Neural crest cell (in vitro differentiated cells): ENCODE measurements around the gene C2orf49. TPM values are rescaled to one million over a fixed set of nuclear protein-coding genes. Genes with fewer than 3 reads are reported as not detected.

Experiments used
- DNase-seq: peaks from one replicate; pipeline ENCODE4 v3.0.0; 2021; ENCODE audit warnings: low read depth, mixed read lengths, low spot score
- H3K27ac Mint-ChIP-seq: one replicate; pipeline ENCODE4 v1.8.0; 2021; ENCODE audit warnings: mild to moderate bottlenecking, mixed read lengths; ENCODE audit not compliant: unreplicated experiment
- H3K27me3 Mint-ChIP-seq: 2 replicates; pipeline ENCODE4 v1.8.0; 2021; ENCODE audit warnings: low read depth, mild to moderate bottlenecking, mixed read lengths
- H3K36me3 Mint-ChIP-seq: 2 replicates; pipeline ENCODE4 v1.8.0; 2021; ENCODE audit warnings: low read depth, mild to moderate bottlenecking, mixed read lengths
- H3K4me1 Mint-ChIP-seq: 2 replicates; pipeline ENCODE4 v1.8.0; 2021; ENCODE audit warnings: mixed read lengths
- H3K4me3 Mint-ChIP-seq: one replicate; pipeline ENCODE4 v1.8.0; 2021; ENCODE audit warnings: mild to moderate bottlenecking, mixed read lengths
- H3K9me3 Mint-ChIP-seq: 2 replicates; pipeline ENCODE4 v1.8.0; 2021; ENCODE audit warnings: mixed read lengths
- total RNA-seq: library from RNA; stranded (reverse); gene quantifications from 2 replicates; pipeline ENCODE4 v1.2.1, GENCODE V29; 2021
- TF ChIP-seq, protein P1 (sequence below): fragments of 200-600 bp; sonication (generic); conservative IDR thresholded peaks from 2 replicates; pipeline ENCODE4 v1.5.0; 2021; ENCODE audit warnings: antibody characterized with exemption, mild to moderate bottlenecking

The C2orf49 gene
- total RNA-seq, 1 donor from 2014 or later, result 19.9 TPM

GRCh38 chr2:105369777-105370690 lies 32.7 kb downstream of the C2orf49 start:
- no peaks in the 10 kb centered on the region for H3K9me3 Mint-ChIP-seq
- TF ChIP-seq, protein P1, sequence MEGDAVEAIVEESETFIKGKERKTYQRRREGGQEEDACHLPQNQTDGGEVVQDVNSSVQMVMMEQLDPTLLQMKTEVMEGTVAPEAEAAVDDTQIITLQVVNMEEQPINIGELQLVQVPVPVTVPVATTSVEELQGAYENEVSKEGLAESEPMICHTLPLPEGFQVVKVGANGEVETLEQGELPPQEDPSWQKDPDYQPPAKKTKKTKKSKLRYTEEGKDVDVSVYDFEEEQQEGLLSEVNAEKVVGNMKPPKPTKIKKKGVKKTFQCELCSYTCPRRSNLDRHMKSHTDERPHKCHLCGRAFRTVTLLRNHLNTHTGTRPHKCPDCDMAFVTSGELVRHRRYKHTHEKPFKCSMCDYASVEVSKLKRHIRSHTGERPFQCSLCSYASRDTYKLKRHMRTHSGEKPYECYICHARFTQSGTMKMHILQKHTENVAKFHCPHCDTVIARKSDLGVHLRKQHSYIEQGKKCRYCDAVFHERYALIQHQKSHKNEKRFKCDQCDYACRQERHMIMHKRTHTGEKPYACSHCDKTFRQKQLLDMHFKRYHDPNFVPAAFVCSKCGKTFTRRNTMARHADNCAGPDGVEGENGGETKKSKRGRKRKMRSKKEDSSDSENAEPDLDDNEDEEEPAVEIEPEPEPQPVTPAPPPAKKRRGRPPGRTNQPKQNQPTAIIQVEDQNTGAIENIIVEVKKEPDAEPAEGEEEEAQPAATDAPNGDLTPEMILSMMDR, result peak; percentile 93
- H3K4me3 Mint-ChIP-seq, result no peak overlapping the region
- no peaks in the 10 kb centered on the region for H3K36me3 Mint-ChIP-seq
- H3K27me3 Mint-ChIP-seq, result no peaks in the 10 kb centered on the region
- DNase-seq, result peak; percentile 87
- no peak overlapping the region for H3K27ac Mint-ChIP-seq
- H3K4me1 Mint-ChIP-seq, result peaks cover 24% of the 10 kb centered on the region

- Mint-ChIP-seq H3K9me3 (no peaks in the 10 kb centered on the region), H3K27me3 (no peaks in the 10 kb centered on the region), H3K4me1 (peaks cover 28% of the 10 kb centered on the region), H3K27ac (no peak overlapping the region), H3K4me3 (no peak overlapping the region), H3K36me3 (no peaks in the 10 kb centered on the region)
- TF ChIP-seq, protein P1, result no peak
- DNase-seq, result no peak
Observed at GRCh38 chr2:105371156-105371555, 33.8 kb downstream of the C2orf49 start.

DNA sequence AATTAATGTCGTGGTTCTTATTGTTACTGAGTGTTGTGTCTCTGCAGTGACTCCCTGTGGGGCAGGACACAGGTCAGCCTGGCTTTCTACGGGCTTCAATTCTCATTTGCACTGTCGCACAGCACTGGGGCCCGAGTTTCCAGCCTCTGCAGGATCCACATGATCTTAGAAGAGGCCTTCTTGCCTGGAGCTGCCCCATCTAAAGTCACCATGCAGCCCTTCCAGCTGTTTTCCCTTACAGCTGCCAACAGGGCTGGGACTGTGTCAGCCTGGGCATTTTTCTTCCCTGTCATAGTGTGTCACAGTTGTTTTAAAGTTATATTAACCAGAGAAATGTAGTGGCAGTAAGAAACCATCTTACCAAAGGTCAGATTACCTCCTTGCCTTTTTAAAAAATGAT lies 34.5 kb downstream of the C2orf49 start:
- Mint-ChIP-seq H3K4me3 (no peak overlapping the region), H3K4me1 (peaks cover 28% of the 10 kb centered on the region), H3K27ac (no peak overlapping the region), H3K36me3 (no peaks in the 10 kb centered on the region), H3K9me3 (no peaks in the 10 kb centered on the region), H3K27me3 (no peaks in the 10 kb centered on the region)
- TF ChIP-seq, protein P1, result no peak
- no peak for DNase-seq

GRCh38 chr2:105373344-105373781 lies 36.0 kb downstream of the C2orf49 start:
- no peak overlapping the region for H3K4me3 Mint-ChIP-seq
- DNase-seq, result no peak
- peaks cover 28% of the 10 kb centered on the region for H3K4me1 Mint-ChIP-seq
- TF ChIP-seq, protein P1, result no peak
- no peaks in the 10 kb centered on the region for H3K36me3 Mint-ChIP-seq
- H3K27ac Mint-ChIP-seq, result no peak overlapping the region
- H3K27me3 Mint-ChIP-seq, result no peaks in the 10 kb centered on the region
- H3K9me3 Mint-ChIP-seq, result no peaks in the 10 kb centered on the region

DNA sequence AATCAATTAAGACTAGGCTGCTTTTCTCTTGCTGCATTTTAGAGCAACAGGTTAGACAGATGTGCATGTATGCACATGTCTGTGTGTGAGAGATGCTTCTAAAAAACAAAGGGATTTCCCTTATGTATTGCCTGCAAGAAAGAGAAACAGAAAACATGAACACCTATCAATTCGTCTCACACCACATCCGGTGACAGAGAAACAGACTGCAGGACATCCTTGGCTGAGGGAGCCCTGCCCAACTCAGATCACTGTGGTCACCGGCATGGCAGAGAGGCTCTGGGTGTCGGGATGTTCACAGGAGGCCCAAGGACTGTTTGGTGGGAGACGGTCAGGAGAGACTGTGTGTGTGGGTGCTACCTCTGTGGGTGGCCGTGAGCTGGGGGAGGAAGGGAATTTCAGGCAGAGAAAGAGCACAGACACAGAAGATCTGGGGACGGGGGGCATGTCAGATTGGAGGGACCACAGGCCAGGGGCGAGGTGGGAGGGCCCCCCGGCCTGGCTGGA lies 36.6 kb downstream of the C2orf49 start:
- no peak for DNase-seq
- no peak overlapping the region for H3K4me3 Mint-ChIP-seq
- no peaks in the 10 kb centered on the region for H3K36me3 Mint-ChIP-seq
- no peaks in the 10 kb centered on the region for H3K27me3 Mint-ChIP-seq
- no peaks in the 10 kb centered on the region for H3K9me3 Mint-ChIP-seq
- peak overlapping the region; percentile 45 for H3K27ac Mint-ChIP-seq
- H3K4me1 Mint-ChIP-seq, result peaks cover 28% of the 10 kb centered on the region
- TF ChIP-seq, protein P1, result no peak
